ENCODE data around the gene MAK.
A peak's percentile ranks its signal among the peaks of the same experiment; 100 is the strongest.

The MAK gene

GRCh38 chr6:10722570-10722819, 115.8 kb downstream of the MAK start:
- no peak for DNase-seq

GRCh38 chr6:10721850-10722569, 116.3 kb downstream of the MAK start:
- no peak for DNase-seq

- DNase-seq: peak; percentile 19
Measured at GRCh38 chr6:10720960-10721849, 117.1 kb downstream of the MAK start.

GRCh38 chr6:10720265-10720959, 117.9 kb downstream of the MAK start:
- peak; percentile 50 for DNase-seq

- DNase-seq: no peak
Measured at GRCh38 chr6:10719964-10720264, 118.4 kb downstream of the MAK start.

- DNase-seq: peak; percentile 57
Measured at GRCh38 chr6:10719296-10719963, 118.9 kb downstream of the MAK start.

- DNase-seq: no peak
Measured at GRCh38 chr6:10713962-10714361, 124.4 kb downstream of the MAK start.
